Right lobe of liver (tissue), 6 donors: Measurements from ENCODE around the gene PEAK1. TPM values are rescaled to one million over a fixed set of nuclear protein-coding genes. Genes with fewer than 3 reads are reported as not detected.

Experiments used
- ATAC-seq, 4 donors: fragments of 200-7000 bp; cut with Tn5 transposase; one replicate each; pipeline ENCODE4 v1.9.1; 2020; ENCODE audit warnings: mild to moderate bottlenecking in 4 of 4, moderate library complexity in 4 of 4
- DNase-seq, 3 donors: peaks; one replicate each; pipeline ENCODE4 v3.0.0-alpha.2; 2020
- H3K27ac ChIP-seq, 3 donors: fragments of 200-600 bp; one replicate each; pipeline ENCODE4 v1.8.0; 2022
- H3K27me3 ChIP-seq, 2 donors: fragments of 200-600 bp; one replicate each; pipeline ENCODE4 v1.8.0; 2022
- H3K36me3 ChIP-seq, 4 donors: fragments of 200-600 bp; sonication (generic) in 1 of 4; one replicate each; pipeline versions ENCODE4 v1.5.1 to v1.8.0; 2017 to 2022; ENCODE audit warnings: control low read depth in 1 of 4
- H3K4me1 ChIP-seq, 4 donors: fragments of 200-600 bp; sonication (generic) in 1 of 4; one replicate each; pipeline versions ENCODE4 v1.5.1 to v1.8.0; 2017 to 2022; ENCODE audit warnings: control low read depth in 1 of 4
- H3K4me3 ChIP-seq, 3 donors: fragments of 200-600 bp; one replicate each; pipeline ENCODE4 v1.8.0; 2022
- H3K9me3 ChIP-seq, 4 donors: fragments of 200-600 bp; sonication (generic) in 1 of 4; one replicate each; pipeline versions ENCODE4 v1.5.1 to v1.8.0; 2017 to 2022; ENCODE audit warnings: control low read depth in 1 of 4
- CTCF ChIP-seq, 4 donors: fragments of 200-600 bp in 3 of 4; fragments of 450-650 bp in 1 of 4; IDR thresholded peaks; one replicate each; pipeline versions ENCODE4 v1.5.1 to v1.8.0; 2016 to 2022; ENCODE audit warnings: antibody characterized with exemption in 4 of 4, mild to moderate bottlenecking in 2 of 4
- POLR2A ChIP-seq: fragments of 450-650 bp; IDR thresholded peaks from one replicate; pipeline ENCODE4 v1.6.1; 2017; ENCODE audit warnings: antibody characterized with exemption, mild to moderate bottlenecking
- WGBS: methylation state at CpG from one replicate; pipeline ENCODE4 v1.1.6; 2018; ENCODE audit warnings: low coverage, low lambda C conversion rate; ENCODE audit not compliant: insufficient coverage; ENCODE audit errors: missing lambda C conversion rate; 5-methylcytosine and 5-hydroxymethylcytosine counted together
- intact Hi-C, 2 donors: fragments of 100-400 bp; cut with DNase I; formaldehyde crosslinking; loops; one replicate each; pipeline versions ENCODE4 v1.11.2 to v1.14.1; 2022
- total RNA-seq, 6 experiments: library from RNA; depleted of rRNA in 2 of 6; stranded (reverse); fragments of >200 nt in 2 of 6; fragmentation: NEBNext Ultra II Directional in 3 of 6; extraction: Animal tissue kit (Norgen Biotek cat#: 25700) in 3 of 6; gene quantifications; one replicate each; pipeline versions ENCODE4 v1.1.0 to v1.2.4, GENCODE V29; 2016 to 2023
- donor health status: DM: no; HTN: yes; CAD: no.
- donor health status: DM: no; HTN: no; CAD: no.
- donor health status: DM: no; HTN: no; CAD: no.
- donor health status: DM: no; HTN: yes; CAD: no.
- donor health status: DM: no; HTN: yes; CAD: no.

The PEAK1 gene
- total RNA-seq, 6 experiments from 2014 or later: 5.9 to 18.4 (median 10.1) TPM

- Histone ChIP-seq H3K36me3 (no peaks in the 10 kb centered on the region), H3K27me3 (no peaks in the 10 kb centered on the region), H3K9me3 (no peaks in the 10 kb centered on the region), H3K4me3 (no peak overlapping the region), H3K27ac (no peak overlapping the region), H3K4me1 (no peaks in the 10 kb centered on the region)
- ATAC-seq (peak; percentile 50 to 88 (median 70)), DNase-seq (no peak)
- 86% methylated on average over 1 of the region's 1 CpG for WGBS
- intact Hi-C loops: no loop called here
- no peak for TF ChIP-seq CTCF (IDR thresholded peaks at IDR 0.05)
These were observed 195.6 kb downstream of the PEAK1 start for GRCh38 chr15:77224352-77224751.

GRCh38 chr15:77221708-77222107 is 198.2 kb downstream of the PEAK1 start:
- TF ChIP-seq CTCF (IDR thresholded peaks at IDR 0.05): no peak
- no peak for TF ChIP-seq POLR2A
- intact Hi-C loops: no loop called here

GRCh38 chr15:77221174-77221573 is 198.7 kb downstream of the PEAK1 start:
- H3K36me3 ChIP-seq: no peaks in the 10 kb centered on the region
- DNase-seq: no peak
- H3K4me3 ChIP-seq: no peak overlapping the region
- ATAC-seq: no peak
- no peaks in the 10 kb centered on the region for H3K9me3 ChIP-seq
- intact Hi-C loops: no loop called here
- WGBS: 69% methylated on average over 3 of the region's 3 CpGs
- no peak for TF ChIP-seq CTCF (IDR thresholded peaks at IDR 0.05)
- no peak for TF ChIP-seq POLR2A
- H3K27ac ChIP-seq: no peak overlapping the region
- no peaks in the 10 kb centered on the region for H3K4me1 ChIP-seq
- H3K27me3 ChIP-seq: no peaks in the 10 kb centered on the region

More at GRCh38 chr15:77221708-77222107, 198.2 kb downstream of the PEAK1 start:
- Histone ChIP-seq H3K4me3 (no peak overlapping the region), H3K9me3 (no peaks in the 10 kb centered on the region), H3K36me3 (no peaks in the 10 kb centered on the region), H3K27me3 (no peaks in the 10 kb centered on the region), H3K27ac (no peak overlapping the region), H3K4me1 (no peaks in the 10 kb centered on the region)
- ATAC-seq (no peak), DNase-seq (no peak)
- 85% methylated on average over 3 of the region's 3 CpGs for WGBS

- H3K36me3 ChIP-seq: no peaks in the 10 kb centered on the region
- no peak for DNase-seq
- no peak overlapping the region for H3K27ac ChIP-seq
- 62% methylated on average over 1 of the region's 1 CpG for WGBS
- no peaks in the 10 kb centered on the region for H3K9me3 ChIP-seq
- TF ChIP-seq POLR2A (no peak), CTCF (IDR thresholded peaks at IDR 0.05) (no peak)
- no peak for ATAC-seq
- intact Hi-C loops: no loop called here
- no peaks in the 10 kb centered on the region for H3K27me3 ChIP-seq
- H3K4me3 ChIP-seq: no peak overlapping the region
- H3K4me1 ChIP-seq: no peaks in the 10 kb centered on the region
These were observed 200.1 kb downstream of the PEAK1 start for GRCh38 chr15:77219841-77220240.

- ATAC-seq: no peak
- intact Hi-C loops: no loop called here
- Histone ChIP-seq H3K4me3 (no peak overlapping the region), H3K27ac (no peak overlapping the region), H3K36me3 (no peaks in the 10 kb centered on the region), H3K4me1 (no peaks in the 10 kb centered on the region), H3K27me3 (no peaks in the 10 kb centered on the region), H3K9me3 (no peaks in the 10 kb centered on the region)
- whole genome bisulfite sequencing: 94% methylated on average over 2 of the region's 2 CpGs
- DNase-seq: no peak
- TF ChIP-seq CTCF (IDR thresholded peaks at IDR 0.05) (no peak), POLR2A (no peak)
These were observed 210.7 kb downstream of the PEAK1 start for GRCh38 chr15:77209221-77209620.
